ENCODE results near the gene ARMC2. TPM values are rescaled to one million over a fixed set of nuclear protein-coding genes. Genes with fewer than 3 reads are reported as not detected.

ARMC2 gene
- total and polyA plus RNA-seq, 4 donors, result 11.8 to 18.5 (median 14.3) TPM

GRCh38 chr6:108825326-108825725 lies 22.9 kb upstream of the ARMC2 start:
- Histone ChIP-seq H3K9me3 (ENCODE audit: control insufficient read depth, insufficient read depth, low read length) (no peaks in the 10 kb centered on the region), H3K4me1 (ENCODE audit: control insufficient read depth, insufficient read depth, low read length) (no peaks in the 10 kb centered on the region), H3K36me3 (ENCODE audit: control insufficient read depth, insufficient read depth, low read length) (no peaks in the 10 kb centered on the region), H3K4me3 (ENCODE audit: low read depth, low read length) (no peak overlapping the region), H3K27me3 (ENCODE audit: control insufficient read depth, insufficient read depth, low read length) (no peaks in the 10 kb centered on the region), H3K27ac (ENCODE audit: low read depth, low read length) (no peak overlapping the region)
- no CpG with 5 or more reads among the region's 2 CpGs for WGBS (ENCODE audit: insufficient coverage)
- DNase-seq (ENCODE audit: low read depth in 4 of 6, low spot score in 6 of 6), result no peak

DNA sequence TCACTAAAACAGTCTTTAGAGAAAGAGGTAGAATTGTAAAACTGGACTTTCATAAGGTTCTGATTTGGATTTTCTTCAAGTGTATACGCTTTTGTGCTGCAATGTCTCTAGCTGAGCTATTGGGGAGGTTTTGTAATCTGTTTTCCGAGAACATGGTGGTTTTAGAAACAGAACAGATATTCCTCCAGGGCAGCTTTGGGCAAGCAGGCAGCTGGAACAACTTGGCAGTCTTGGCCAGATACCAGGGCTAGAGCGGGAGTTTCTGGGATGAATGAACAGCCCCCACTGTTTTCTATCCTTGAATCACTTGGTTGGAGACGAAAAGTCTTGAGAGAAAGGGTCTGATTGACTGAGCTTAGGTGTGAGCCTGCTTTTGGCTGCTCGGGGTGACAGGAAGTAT lies 17.1 kb upstream of the ARMC2 start:
- no peaks in the 10 kb centered on the region for H3K27me3 ChIP-seq (ENCODE audit: control insufficient read depth, insufficient read depth, low read length)
- 53% methylated on average over 4 of the region's 5 CpGs for WGBS (ENCODE audit: insufficient coverage)
- no peak overlapping the region for H3K27ac ChIP-seq (ENCODE audit: low read depth, low read length)
- peaks cover 3% of the 10 kb centered on the region for H3K4me1 ChIP-seq (ENCODE audit: control insufficient read depth, insufficient read depth, low read length)
- no peaks in the 10 kb centered on the region for H3K9me3 ChIP-seq (ENCODE audit: control insufficient read depth, insufficient read depth, low read length)
- DNase-seq (ENCODE audit: low read depth in 4 of 6, low spot score in 6 of 6), result peak in 4 of 6 donors; percentile 33 to 73 (median 58)
- H3K4me3 ChIP-seq (ENCODE audit: low read depth, low read length), result no peak overlapping the region
- H3K36me3 ChIP-seq (ENCODE audit: control insufficient read depth, insufficient read depth, low read length), result no peaks in the 10 kb centered on the region

DNA sequence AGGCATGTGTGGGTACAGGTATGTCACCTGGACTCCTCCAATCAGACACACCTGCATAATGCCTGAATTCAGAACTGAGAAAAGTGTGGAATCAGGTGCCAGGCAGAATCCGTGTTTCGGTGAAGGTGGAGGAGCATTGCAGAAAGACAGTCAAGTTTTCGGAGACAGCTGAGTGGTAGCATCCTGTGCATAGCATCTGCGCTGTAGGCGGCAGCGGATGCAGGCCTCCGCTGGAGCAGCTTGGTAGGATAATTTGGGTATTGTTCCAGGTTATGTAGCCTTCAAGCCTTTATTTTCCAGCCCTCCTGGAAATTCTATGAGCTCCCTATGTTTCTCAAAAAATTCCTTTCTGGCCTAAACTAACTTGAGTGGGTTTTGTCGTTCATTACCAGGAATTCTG lies 15.5 kb upstream of the ARMC2 start:
- H3K27me3 ChIP-seq (ENCODE audit: control insufficient read depth, insufficient read depth, low read length), result no peaks in the 10 kb centered on the region
- H3K4me1 ChIP-seq (ENCODE audit: control insufficient read depth, insufficient read depth, low read length), result peaks cover 3% of the 10 kb centered on the region
- DNase-seq (ENCODE audit: low read depth in 4 of 6, low spot score in 6 of 6), result no peak
- no peaks in the 10 kb centered on the region for H3K36me3 ChIP-seq (ENCODE audit: control insufficient read depth, insufficient read depth, low read length)
- H3K4me3 ChIP-seq (ENCODE audit: low read depth, low read length), result no peak overlapping the region
- H3K27ac ChIP-seq (ENCODE audit: low read depth, low read length), result no peak overlapping the region
- 93% methylated on average over 4 of the region's 8 CpGs for WGBS (ENCODE audit: insufficient coverage)
- no peaks in the 10 kb centered on the region for H3K9me3 ChIP-seq (ENCODE audit: control insufficient read depth, insufficient read depth, low read length)

- Histone ChIP-seq H3K27me3 (ENCODE audit: control insufficient read depth, insufficient read depth, low read length) (peaks cover 2% of the 10 kb centered on the region), H3K36me3 (ENCODE audit: control insufficient read depth, insufficient read depth, low read length) (no peaks in the 10 kb centered on the region), H3K4me3 (ENCODE audit: low read depth, low read length) (no peak overlapping the region), H3K27ac (ENCODE audit: low read depth, low read length) (no peak overlapping the region), H3K9me3 (ENCODE audit: control insufficient read depth, insufficient read depth, low read length) (no peaks in the 10 kb centered on the region), H3K4me1 (ENCODE audit: control insufficient read depth, insufficient read depth, low read length) (peaks cover 13% of the 10 kb centered on the region)
- WGBS (ENCODE audit: insufficient coverage), result 44% methylated on average over 3 of the region's 4 CpGs
- DNase-seq (ENCODE audit: low read depth in 4 of 6, low spot score in 6 of 6), result peak in 4 of 6 donors; percentile 33 to 81 (median 58)
These were observed 12.9 kb upstream of the ARMC2 start for GRCh38 chr6:108835218-108835850.

GRCh38 chr6:108836061-108836460 lies 12.2 kb upstream of the ARMC2 start:
- DNase-seq (ENCODE audit: low read depth in 4 of 6, low spot score in 6 of 6), result no peak
- H3K4me3 ChIP-seq (ENCODE audit: low read depth, low read length), result no peak overlapping the region
- H3K9me3 ChIP-seq (ENCODE audit: control insufficient read depth, insufficient read depth, low read length), result no peaks in the 10 kb centered on the region

DNA sequence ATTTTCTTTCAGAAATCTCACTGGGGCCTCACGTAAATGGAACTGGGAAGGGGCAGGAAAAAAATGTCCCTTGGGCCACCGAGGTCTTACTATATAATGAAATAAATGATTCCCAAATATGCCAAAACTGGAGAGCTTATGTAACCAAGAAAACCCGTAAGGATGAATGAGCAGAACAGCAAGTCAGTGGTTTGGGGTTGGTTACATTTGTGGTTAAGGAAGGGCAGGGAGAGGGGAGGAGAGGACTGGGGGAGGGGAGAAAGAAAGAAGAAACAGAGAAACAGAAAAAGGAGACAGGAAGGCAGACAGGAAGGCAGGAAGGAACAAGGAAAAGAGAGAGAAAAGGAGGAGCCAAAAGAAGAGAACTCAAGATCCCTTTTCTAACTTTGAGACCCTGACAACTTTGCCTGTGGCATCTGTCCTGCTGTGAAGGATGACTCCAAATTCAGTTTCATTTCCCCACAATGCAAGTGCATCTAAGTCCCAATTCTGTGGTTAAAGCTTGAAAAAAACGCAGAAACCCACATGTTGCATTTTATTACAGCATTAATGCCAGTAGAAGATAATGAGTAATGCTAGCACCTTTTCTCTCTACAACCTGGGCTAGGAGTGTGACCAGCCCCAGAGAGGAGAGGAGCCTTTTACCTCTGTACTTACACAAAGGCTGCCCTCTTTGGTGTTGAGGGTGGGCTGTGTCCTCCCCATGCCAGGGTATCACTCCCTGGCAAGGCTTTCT lies 10.8 kb upstream of the ARMC2 start:
- Histone ChIP-seq H3K4me3 (ENCODE audit: low read depth, low read length) (no peak overlapping the region), H3K9me3 (ENCODE audit: control insufficient read depth, insufficient read depth, low read length) (no peaks in the 10 kb centered on the region), H3K4me1 (ENCODE audit: control insufficient read depth, insufficient read depth, low read length) (peaks cover 13% of the 10 kb centered on the region), H3K27ac (ENCODE audit: low read depth, low read length) (no peak overlapping the region), H3K27me3 (ENCODE audit: control insufficient read depth, insufficient read depth, low read length) (peaks cover 2% of the 10 kb centered on the region), H3K36me3 (ENCODE audit: control insufficient read depth, insufficient read depth, low read length) (no peaks in the 10 kb centered on the region)
- DNase-seq (ENCODE audit: low read depth in 4 of 6, low spot score in 6 of 6), result no peak
- WGBS (ENCODE audit: insufficient coverage), result 79% methylated on average over 1 of the region's 4 CpGs

More at GRCh38 chr6:108836061-108836460, 12.2 kb upstream of the ARMC2 start:
- no CpG with 5 or more reads among the region's 3 CpGs for WGBS (ENCODE audit: insufficient coverage)
- Histone ChIP-seq H3K4me1 (ENCODE audit: control insufficient read depth, insufficient read depth, low read length) (peaks cover 13% of the 10 kb centered on the region), H3K27ac (ENCODE audit: low read depth, low read length) (no peak overlapping the region), H3K36me3 (ENCODE audit: control insufficient read depth, insufficient read depth, low read length) (no peaks in the 10 kb centered on the region), H3K27me3 (ENCODE audit: control insufficient read depth, insufficient read depth, low read length) (peaks cover 2% of the 10 kb centered on the region)

DNA sequence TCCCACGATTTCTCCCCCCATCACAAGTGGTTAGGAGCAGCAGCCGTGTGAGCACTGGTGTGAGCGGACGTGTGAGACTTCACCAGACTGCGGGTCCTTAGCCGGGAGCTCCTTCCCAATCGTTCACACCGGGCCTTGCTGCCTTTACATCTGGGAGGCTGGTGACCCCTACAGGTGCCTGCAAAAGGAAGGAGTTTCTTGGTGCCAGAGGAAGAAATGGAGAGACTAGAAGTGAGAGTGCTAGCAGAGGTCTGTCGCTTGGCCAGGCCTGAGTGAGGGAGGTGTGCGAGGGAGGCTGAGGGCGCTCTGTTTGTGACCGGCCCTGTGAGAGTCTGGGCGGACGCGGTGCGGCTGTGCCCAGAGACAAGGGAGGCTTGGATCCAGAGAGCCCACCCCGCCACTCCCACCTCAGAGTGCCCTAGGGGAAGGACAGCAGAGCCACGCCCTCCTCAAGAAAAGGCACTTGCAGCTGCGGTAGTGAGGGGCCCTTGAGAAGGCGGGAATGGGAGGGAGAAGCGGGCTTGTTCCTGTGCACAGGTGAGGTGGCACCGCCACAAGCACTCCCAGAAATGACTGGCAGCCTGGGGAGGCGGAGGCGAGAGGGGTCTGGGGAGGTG lies 10.0 kb upstream of the ARMC2 start:
- H3K4me1 ChIP-seq (ENCODE audit: control insufficient read depth, insufficient read depth, low read length), result peaks cover 13% of the 10 kb centered on the region
- peak in 2 of 6 donors; percentile 60 to 86 for DNase-seq (ENCODE audit: low read depth in 4 of 6, low spot score in 6 of 6)
- H3K36me3 ChIP-seq (ENCODE audit: control insufficient read depth, insufficient read depth, low read length), result no peaks in the 10 kb centered on the region
- no peak overlapping the region for H3K4me3 ChIP-seq (ENCODE audit: low read depth, low read length)
- H3K27me3 ChIP-seq (ENCODE audit: control insufficient read depth, insufficient read depth, low read length), result peaks cover 2% of the 10 kb centered on the region
- 31% methylated on average over 19 of the region's 24 CpGs for WGBS (ENCODE audit: insufficient coverage)
- no peak overlapping the region for H3K27ac ChIP-seq (ENCODE audit: low read depth, low read length)
- no peaks in the 10 kb centered on the region for H3K9me3 ChIP-seq (ENCODE audit: control insufficient read depth, insufficient read depth, low read length)

- no peaks in the 10 kb centered on the region for H3K9me3 ChIP-seq (ENCODE audit: control insufficient read depth, insufficient read depth, low read length)
- no peaks in the 10 kb centered on the region for H3K36me3 ChIP-seq (ENCODE audit: control insufficient read depth, insufficient read depth, low read length)
- H3K4me1 ChIP-seq (ENCODE audit: control insufficient read depth, insufficient read depth, low read length), result peaks cover 13% of the 10 kb centered on the region
- peaks cover 2% of the 10 kb centered on the region for H3K27me3 ChIP-seq (ENCODE audit: control insufficient read depth, insufficient read depth, low read length)
- DNase-seq (ENCODE audit: low read depth in 4 of 6, low spot score in 6 of 6), result no peak
- WGBS (ENCODE audit: insufficient coverage), result 39% methylated on average over 6 of the region's 9 CpGs
- H3K4me3 ChIP-seq (ENCODE audit: low read depth, low read length), result no peak overlapping the region
- H3K27ac ChIP-seq (ENCODE audit: low read depth, low read length), result no peak overlapping the region
These were observed 9.1 kb upstream of the ARMC2 start for GRCh38 chr6:108839083-108839642.

DNA sequence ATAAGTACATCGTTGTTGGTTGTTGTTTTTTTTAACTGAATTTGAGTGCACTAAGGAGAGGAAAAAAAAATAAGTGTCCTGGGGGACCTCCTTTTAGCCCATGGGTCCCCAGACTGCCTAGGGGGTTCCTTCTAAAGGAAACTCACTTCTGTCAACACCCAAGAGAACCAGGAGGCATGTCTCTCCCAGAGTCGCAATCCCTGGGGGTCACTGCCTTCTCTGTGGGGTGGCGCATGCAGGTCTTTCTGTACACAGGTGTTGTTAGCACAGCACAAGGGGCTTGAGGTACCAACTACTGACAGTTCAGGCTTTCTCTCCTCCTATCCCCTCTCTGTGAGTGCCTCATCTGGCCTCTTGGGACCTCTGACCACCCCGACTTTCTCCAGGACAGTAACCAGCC lies 7.3 kb upstream of the ARMC2 start:
- H3K27ac ChIP-seq (ENCODE audit: low read depth, low read length), result no peak overlapping the region
- H3K9me3 ChIP-seq (ENCODE audit: control insufficient read depth, insufficient read depth, low read length), result no peaks in the 10 kb centered on the region
- H3K4me1 ChIP-seq (ENCODE audit: control insufficient read depth, insufficient read depth, low read length), result peaks cover 10% of the 10 kb centered on the region
- H3K4me3 ChIP-seq (ENCODE audit: low read depth, low read length), result no peak overlapping the region
- no peak for DNase-seq (ENCODE audit: low read depth in 4 of 6, low spot score in 6 of 6)
- H3K36me3 ChIP-seq (ENCODE audit: control insufficient read depth, insufficient read depth, low read length), result no peaks in the 10 kb centered on the region
- WGBS (ENCODE audit: insufficient coverage), result 90% methylated on average over 3 of the region's 4 CpGs
- H3K27me3 ChIP-seq (ENCODE audit: control insufficient read depth, insufficient read depth, low read length), result peaks cover 2% of the 10 kb centered on the region

Measured in spinal cord (tissue), 10 donors.